ENCODE results near the gene UBFD1. TPM values are rescaled to one million over a fixed set of nuclear protein-coding genes. Genes with fewer than 3 reads are reported as not detected.

The UBFD1 gene
- polyA plus RNA-seq, 2 of the 4 experiments (the other 2 are of a cell fraction): 60.0 to 78.0 TPM

DNA sequence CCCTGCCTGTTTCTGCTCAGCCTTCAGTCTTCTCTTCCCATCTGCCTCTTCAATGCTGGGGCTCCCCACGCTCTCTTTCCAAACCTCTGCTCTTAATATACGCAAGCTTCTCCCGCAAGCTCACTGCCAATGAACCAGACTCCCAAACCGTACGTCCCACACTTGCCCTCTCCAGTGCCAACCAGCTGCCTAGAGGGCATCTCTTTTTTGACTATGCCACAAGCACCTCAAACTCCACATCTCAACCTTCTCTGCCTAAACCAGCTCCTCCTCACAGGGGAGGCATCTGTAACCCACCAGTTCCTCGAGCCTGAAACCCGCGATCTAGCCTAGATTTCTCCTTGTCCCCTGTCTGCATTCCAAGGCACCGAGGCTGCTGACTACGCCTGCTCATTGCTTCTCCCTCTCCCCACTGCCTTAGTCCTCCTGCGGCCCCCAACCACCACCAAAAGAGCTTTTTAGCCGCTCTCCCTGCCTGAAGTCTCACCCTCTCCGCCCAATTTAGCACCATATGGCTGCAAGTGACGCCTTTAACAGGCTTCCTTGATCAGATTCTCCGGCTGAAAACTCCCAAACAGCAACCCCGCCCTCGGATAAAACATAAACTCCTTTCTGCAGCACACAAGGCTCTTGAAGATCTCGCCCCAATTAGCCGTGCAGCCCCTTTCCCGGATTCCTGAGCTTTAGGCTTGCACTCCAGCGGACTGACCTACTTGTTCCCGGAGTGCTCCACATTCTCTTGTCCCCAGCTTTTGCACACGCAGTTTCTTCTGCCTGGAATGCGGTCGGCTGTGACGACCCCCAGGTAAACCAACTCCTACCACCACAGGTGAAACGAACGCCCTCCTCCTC lies 48.7 kb upstream of the UBFD1 start:
- ATAC-seq (no peak), FAIRE-seq (no peak), DNase-seq (ENCODE audit: low read depth in 1 of 2, low spot score in 1 of 2) (no peak)
- WGBS (ENCODE audit: missing lambda C conversion rate): 91% methylated on average over 28 of the region's 28 CpGs
- H3K4me3 ChIP-seq: peak overlapping the region; percentile 80
- H3K27ac ChIP-seq: peak overlapping the region in 1 of 2 experiments; percentile 96; a peak in 4 of 6 replicates
- POLR2A ChIA-PET: no interaction called here
- no peak for TF ChIP-seq CEBPB (IDR thresholded peaks at IDR 0.05)
- no peak for TF ChIP-seq ZNF302 (CRISPR knock-in tag; IDR thresholded peaks at IDR 0.05)
- TF ChIP-seq CHD4 (IDR thresholded peaks at IDR 0.05; ENCODE audit: borderline replicate concordance): no peak
- peaks cover 30% of the 10 kb centered on the region for H3K4me1 ChIP-seq
- CTCF ChIA-PET: interaction anchor here (0.7 to 1.5 kb wide), 2 partner anchors 31 to 74 kb away, joined by 3 read pairs; no protein-coding TSS in a partner anchor
- H3K4me2 ChIP-seq: peak overlapping the region; percentile 97
- no peaks in the 10 kb centered on the region for H3K9me3 ChIP-seq

DNA sequence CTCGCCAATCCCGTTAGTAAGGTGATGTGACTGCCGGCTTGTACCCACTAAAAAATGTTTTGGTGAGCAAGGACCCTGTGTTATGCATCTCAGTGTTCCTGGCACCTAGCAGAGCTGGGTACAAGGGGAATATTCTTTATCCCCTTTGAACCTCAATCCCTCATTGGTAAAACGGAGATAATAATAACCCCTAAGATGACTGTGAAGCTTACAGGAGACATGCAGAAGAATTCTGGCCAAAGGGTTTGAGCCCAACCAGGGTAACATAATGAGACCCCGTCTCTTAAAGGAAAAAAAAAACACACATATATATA lies 48.1 kb upstream of the UBFD1 start:
- ATAC-seq (no peak), FAIRE-seq (no peak), DNase-seq (ENCODE audit: low read depth in 1 of 2, low spot score in 1 of 2) (no peak)
- no peaks in the 10 kb centered on the region for H3K9me3 ChIP-seq
- CTCF ChIA-PET: interaction anchor here (0.7 to 1.5 kb wide), 2 partner anchors 31 to 74 kb away, joined by 3 read pairs; no protein-coding TSS in a partner anchor
- H3K4me1 ChIP-seq: peaks cover 25% of the 10 kb centered on the region
- H3K4me3 ChIP-seq: peak overlapping the region; percentile 80
- POLR2A ChIA-PET: interaction anchor here (0.6 to 1.0 kb wide), 2 partner anchors 14 to 48 kb away, joined by 5 to 8 read pairs; partner anchors contain the start of genes EARS2 and UBFD1
- peak overlapping the region; percentile 81 to 96; a peak in 5 of 6 replicates for H3K27ac ChIP-seq
- TF ChIP-seq, protein P1, sequence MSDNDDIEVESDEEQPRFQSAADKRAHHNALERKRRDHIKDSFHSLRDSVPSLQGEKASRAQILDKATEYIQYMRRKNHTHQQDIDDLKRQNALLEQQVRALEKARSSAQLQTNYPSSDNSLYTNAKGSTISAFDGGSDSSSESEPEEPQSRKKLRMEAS (IDR thresholded peaks at IDR 0.05): no peak
- TF ChIP-seq TFCP2L1 (CRISPR knock-in tag; IDR thresholded peaks at IDR 0.05) (no peak), USF2 (IDR thresholded peaks at IDR 0.05) (no peak), POLR2AphosphoS2 (conservative IDR thresholded peaks at IDR 0.05; ENCODE audit: low read length) (no peak), TP53 (CRISPR knock-in tag; IDR thresholded peaks at IDR 0.05) (no peak), BCL3 (IDR thresholded peaks at IDR 0.05) (no peak), RNF2 (IDR thresholded peaks at IDR 0.05; ENCODE audit: borderline replicate concordance, low read depth) (no peak), PHF8 (IDR thresholded peaks at IDR 0.05; ENCODE audit: borderline replicate concordance, low read depth) (no peak), CHD2 (IDR thresholded peaks at IDR 0.05; ENCODE audit: low read length, partially characterized antibody) (no peak), CEBPB (IDR thresholded peaks at IDR 0.05) (no peak), HOXA7 (CRISPR knock-in tag; IDR thresholded peaks at IDR 0.05) (no peak), NR3C1 (IDR thresholded peaks at IDR 0.05) (no peak), ZSCAN20 (CRISPR knock-in tag; IDR thresholded peaks at IDR 0.05) (no peak), ZFP36 (IDR thresholded peaks at IDR 0.05; ENCODE audit: borderline replicate concordance, partially characterized antibody) (no peak), ZC3H11A (IDR thresholded peaks at IDR 0.05) (no peak), EHMT2 (IDR thresholded peaks at IDR 0.05; ENCODE audit: low read depth) (no peak)
- peak overlapping the region; percentile 97 for H3K4me2 ChIP-seq
- WGBS (ENCODE audit: missing lambda C conversion rate): 60% methylated on average over 5 of the region's 5 CpGs

GRCh38 chr16:23509782-23510163 lies 47.8 kb upstream of the UBFD1 start:
- Histone ChIP-seq H3K4me1 (peaks cover 21% of the 10 kb centered on the region), H3K9me3 (no peaks in the 10 kb centered on the region), H3K27ac (peak overlapping the region; percentile 81 to 96), H3K4me3 (peak overlapping the region; percentile 80), H3K4me2 (peak overlapping the region; percentile 97)
- ChIA-PET POLR2A (interaction anchor here (0.6 to 1.0 kb wide), 3 partner anchors 14 to 383 kb away, joined by 3 to 8 read pairs (median 5); partner anchors contain the start of genes EARS2 and UBFD1), CTCF (interaction anchor here (0.6 to 1.5 kb wide), 5 partner anchors 28 to 74 kb away, joined by 3 read pairs; partner anchors contain the start of genes EARS2 and UBFD1)
- TF ChIP-seq E2F6 (IDR thresholded peaks at IDR 0.05; ENCODE audit: borderline replicate concordance, low read depth): no peak
- TF ChIP-seq GATA3 (IDR thresholded peaks at IDR 0.05; ENCODE audit: borderline replicate concordance): no peak
- no peak for TF ChIP-seq CTCF (IDR thresholded peaks at IDR 0.05)
- no peak for TF ChIP-seq MAFK (IDR thresholded peaks at IDR 0.05; ENCODE audit: partially characterized antibody)
- no peak for TF ChIP-seq JUNB (IDR thresholded peaks at IDR 0.05)
- TF ChIP-seq, protein P1 (IDR thresholded peaks at IDR 0.05): no peak
- no peak for TF ChIP-seq ZFP36 (IDR thresholded peaks at IDR 0.05; ENCODE audit: borderline replicate concordance, partially characterized antibody)
- no peak for TF ChIP-seq CHD4 (IDR thresholded peaks at IDR 0.05; ENCODE audit: borderline replicate concordance)
- TF ChIP-seq ZC3H11A (IDR thresholded peaks at IDR 0.05): no peak
- FAIRE-seq (no peak), ATAC-seq (peak; percentile 22 to 42; a peak in 4 of 6 replicates), DNase-seq (ENCODE audit: low read depth in 1 of 2, low spot score in 1 of 2) (no peak)
- WGBS (ENCODE audit: missing lambda C conversion rate): 6% methylated on average over 8 of the region's 17 CpGs

Data from A549 (cell line).